Measurements from ENCODE around the gene ZNF800.

ZNF800 gene

DNA sequence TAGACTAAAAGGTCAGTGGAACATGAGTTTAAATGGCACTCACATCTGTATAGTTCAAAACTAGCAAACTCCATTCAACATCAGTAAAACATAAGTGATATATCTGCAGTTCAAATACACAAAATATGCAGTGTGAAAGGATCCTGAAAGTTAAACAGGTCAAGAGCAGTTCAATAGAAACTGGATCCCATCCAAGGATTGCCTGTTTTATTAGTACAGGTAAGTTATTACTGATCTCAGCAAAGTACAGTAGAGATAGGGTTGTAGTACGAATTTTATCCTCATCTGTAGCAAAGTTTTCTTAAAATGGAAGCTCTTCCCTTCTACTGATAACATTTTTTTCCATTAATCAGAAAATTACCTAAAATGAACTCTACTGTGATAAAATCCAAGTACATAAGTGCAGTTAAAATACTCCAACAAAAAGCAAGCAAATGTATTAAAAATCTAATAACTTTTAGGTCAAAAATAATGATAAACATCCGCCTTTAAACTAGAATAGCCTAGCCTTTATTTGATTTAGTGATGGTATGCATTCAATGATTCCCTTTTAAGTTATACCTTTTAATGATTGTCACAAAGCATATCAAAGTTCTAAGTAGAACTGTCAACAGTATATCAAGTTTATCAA is 2.2 kb downstream of the ZNF800 start:
- DNase-seq (ENCODE audit: low spot score), result no peak

DNA sequence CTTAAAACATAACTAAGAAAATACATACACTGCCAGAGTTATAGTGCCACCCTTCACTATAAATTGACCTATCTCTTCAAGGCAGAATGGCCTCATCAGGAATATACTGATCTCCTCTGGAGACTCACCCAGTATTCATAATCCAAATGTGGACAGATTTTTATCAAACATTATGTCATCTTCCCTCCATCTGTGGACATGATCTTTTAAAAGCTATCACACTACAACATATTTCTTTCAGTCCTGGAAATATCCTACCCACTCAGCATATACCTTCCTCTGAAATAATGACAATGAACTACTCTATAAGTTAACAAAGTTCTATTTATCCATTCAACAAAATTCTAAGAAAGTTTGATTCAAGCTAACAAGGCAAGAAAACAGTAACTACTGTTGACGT is 3.2 kb downstream of the ZNF800 start:
- DNase-seq (ENCODE audit: low spot score), result no peak

DNA sequence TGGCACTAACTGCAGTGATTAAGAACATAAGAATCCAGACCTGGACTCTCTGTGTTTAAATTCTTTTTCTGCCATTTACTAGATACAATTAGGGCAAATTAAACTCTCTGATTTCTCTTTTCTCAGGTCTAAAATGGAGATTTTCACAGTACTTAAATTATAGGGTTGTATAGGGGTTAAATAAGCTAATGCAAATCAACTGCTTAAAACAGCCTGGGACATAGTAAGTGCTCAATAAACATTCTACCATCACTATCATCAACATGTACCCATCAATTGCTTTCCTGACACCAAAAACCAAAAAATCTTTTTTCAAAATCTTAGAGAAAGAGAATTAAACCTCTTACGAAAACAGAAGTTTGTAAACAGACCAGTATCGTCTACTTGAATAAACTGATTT is 4.5 kb downstream of the ZNF800 start:
- DNase-seq (ENCODE audit: low spot score), result no peak

GRCh38 chr7:127383123-127383835 is 9.2 kb downstream of the ZNF800 start:
- DNase-seq (ENCODE audit: low spot score), result no peak

DNA sequence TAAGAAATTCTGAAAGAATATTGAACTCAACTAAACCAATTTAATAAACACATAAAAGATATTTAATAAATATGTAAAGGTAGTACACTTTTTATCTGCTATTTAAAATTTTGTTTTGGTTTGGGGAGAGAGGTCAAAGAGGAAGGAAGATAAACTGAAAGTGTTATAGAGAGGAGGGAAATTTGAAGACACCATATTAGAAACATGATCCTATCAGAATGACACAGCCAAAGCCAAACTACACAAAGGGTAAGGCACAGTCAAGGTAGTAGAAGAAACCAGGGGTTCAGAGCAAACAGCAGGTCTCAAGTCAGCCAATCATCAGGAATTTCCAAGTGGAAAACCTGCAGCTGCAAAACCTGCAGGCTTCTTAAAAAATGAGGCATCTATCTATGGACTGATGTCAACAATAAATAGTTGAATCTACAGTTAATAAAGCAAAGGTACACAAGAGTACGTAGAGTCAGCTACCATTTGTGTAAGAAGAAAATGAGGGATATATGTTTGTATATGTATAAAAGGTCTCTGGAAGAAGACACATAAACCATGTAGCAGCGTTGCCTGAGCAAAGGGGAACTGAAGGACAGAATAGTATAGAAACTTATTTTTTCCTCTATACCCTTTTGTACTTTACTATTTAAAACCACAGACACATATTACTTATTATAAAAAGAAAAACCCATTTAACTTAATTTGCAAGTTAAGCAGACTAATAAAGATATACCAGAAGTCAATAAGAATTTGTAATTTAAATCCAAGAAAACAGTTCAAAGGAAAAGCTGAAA is 10.0 kb downstream of the ZNF800 start:
- DNase-seq (ENCODE audit: low spot score), result no peak

DNA sequence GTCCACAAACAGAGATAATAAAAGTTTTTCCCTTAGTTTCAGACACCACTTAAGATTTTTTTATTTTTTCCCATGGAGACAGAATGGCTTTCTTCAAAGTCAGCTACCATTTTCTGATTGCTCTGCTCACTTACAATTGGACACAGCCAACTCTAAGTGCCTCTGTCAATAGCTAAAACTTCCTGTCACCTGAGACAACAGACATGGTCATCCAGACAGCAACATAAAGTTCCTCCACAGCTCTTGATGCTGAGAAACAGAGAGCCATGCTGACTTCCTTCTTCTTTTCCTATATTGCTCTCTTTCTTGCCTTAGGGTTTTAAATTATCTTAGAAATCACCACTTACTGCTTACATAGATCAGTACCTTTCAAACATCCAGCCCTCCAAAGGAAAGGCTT is 12.0 kb downstream of the ZNF800 start:
- no peak for DNase-seq (ENCODE audit: low spot score)

DNA sequence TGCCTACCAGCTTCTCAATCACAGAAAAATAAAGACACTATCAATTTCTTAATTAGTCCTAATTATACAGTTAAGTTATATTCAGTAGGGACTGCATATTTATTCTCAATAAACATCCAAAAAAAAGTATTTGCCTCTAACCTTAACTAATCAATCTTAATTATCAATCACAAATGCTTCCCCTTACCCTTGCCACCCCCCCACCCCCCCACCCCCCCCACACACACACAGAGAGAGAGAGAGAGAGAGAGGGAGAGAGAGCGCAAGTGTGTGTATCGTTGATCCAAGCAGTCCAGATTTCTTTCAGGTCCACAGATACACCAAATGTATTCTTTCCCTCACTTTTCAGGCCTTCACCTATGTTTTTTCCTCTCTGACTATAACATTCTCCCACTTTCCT is 12.9 kb downstream of the ZNF800 start:
- no peak for DNase-seq (ENCODE audit: low spot score)

DNA sequence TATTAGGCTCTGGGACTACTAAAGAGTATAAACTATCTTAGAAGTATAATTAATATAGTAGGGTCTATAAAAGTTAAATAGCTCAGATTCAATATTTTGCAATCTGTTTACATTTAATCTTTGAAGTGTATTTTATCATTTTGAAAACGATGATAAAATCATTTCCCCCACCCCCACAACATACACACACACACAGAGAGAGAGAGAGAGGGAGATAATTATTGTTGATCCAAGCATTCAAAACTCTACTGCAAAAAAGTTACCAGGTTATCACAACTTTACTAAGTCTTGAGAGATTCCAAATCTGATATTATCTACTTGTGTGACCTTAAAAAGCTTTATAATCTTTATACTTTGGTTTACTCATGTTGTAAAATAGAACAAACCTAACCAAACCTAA is 14.0 kb downstream of the ZNF800 start:
- DNase-seq (ENCODE audit: low spot score), result no peak

DNA sequence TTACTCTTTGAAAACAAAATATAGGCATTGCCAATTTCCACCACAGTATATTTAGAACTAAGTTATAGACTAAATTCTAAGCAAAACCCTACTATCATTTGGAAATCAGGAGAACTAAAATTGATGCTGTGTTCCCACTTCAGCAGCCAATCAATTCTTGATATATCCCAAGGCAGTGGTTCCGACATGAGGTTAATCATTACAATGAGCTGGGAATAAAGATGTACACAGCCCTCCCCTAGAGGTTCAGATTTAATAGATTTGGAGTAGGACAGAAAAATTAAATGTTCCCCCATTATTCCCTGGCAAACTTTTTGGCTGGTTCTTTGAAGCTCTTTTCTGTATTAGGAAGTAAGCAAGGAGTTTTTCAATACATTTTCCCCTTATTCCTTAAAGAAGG is 15.1 kb downstream of the ZNF800 start:
- DNase-seq (ENCODE audit: low spot score), result no peak

GRCh38 chr7:127375631-127376030 is 16.9 kb downstream of the ZNF800 start:
- no peak for DNase-seq (ENCODE audit: low spot score)

DNA sequence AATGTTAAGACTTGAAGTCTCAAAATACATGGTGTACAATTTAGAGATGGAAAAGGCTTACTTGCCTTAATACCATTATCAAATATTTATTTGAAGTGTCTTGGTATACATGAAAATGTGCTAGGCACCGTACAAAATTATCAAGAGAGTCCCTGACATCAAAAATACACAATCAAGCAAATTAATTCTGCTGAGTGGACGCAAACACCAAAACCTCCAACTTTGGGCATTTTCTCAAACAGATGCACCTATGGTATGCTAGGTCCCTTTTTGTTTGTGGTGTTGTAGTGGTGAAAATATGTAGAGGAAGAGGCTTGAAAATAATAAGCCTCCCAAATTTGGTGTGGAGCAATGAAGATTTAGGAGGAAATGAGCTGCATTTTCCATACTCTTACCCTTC is 24.8 kb downstream of the ZNF800 start:
- DNase-seq (ENCODE audit: low spot score), result no peak

DNA sequence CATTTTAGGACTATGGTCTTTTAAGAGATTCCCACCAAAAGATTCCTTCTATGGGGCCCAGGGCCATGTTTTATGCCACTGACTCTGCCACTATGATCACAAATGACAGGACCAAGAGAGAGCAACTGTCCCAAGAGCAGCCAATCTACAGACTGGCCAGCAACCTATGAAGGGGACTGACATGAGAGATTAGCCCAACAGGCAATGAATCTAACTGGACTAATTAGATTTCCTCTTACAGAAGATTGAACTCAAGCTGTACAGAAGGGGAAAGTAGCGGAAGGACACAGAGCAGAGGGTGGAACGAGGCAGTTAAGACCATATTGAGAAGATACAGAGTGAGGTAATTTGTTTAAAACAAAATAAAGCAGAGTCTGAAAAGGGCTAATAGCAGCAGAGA is 25.8 kb downstream of the ZNF800 start:
- no peak for DNase-seq (ENCODE audit: low spot score)

DNA sequence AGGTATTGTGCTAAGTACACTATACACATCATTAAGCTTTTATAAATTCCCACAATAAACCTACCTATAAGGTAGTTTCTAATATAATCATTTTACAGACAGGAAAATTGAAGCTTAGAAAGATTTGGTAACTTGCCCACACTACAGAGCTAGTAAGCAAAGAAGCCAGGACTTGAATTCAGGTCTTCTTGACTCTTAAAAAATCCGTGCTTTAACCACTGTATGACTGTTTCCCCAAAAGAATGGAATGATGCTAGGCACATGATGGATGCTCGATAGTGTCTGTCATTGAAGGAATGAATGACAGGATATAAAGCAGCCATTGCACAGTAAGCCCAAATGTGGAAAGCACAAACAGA is 26.6 kb downstream of the ZNF800 start:
- no peak for DNase-seq (ENCODE audit: low spot score)

DNA sequence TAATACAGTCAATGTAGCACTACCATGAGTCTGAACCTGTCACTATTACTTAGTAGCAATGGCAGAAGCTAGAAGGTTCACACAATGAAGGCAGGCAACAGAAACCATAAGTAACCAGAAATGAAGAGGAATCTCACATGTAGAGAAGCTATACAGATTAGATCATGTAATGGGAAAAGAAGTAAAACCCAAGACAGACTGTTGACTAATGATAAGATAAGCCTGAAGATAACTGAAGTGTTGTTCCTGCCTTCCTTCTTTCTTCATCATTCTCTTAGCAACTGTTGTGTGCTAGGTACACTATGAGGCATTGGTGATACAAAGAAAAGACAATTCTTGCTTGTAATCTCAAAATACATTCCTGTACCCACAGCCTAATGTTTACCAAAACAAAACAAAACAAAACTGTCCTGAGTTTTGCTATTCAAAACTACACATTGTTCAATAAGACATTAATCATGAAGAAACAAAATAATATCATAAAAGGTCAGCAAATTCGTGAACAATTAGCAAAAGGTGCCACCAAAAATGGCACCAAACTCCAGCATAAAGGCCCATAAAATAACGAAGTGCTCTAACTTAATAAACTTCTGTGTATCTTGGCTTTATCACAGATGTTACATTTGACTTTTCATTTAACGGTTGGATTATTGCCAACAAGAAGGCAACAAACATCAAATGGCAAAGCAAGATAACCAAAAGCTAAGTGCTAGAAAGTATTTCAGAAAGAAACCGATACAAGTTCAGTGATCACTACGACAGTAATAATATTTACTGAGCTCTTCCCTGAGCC is 27.1 kb downstream of the ZNF800 start:
- DNase-seq (ENCODE audit: low spot score), result no peak

DNA sequence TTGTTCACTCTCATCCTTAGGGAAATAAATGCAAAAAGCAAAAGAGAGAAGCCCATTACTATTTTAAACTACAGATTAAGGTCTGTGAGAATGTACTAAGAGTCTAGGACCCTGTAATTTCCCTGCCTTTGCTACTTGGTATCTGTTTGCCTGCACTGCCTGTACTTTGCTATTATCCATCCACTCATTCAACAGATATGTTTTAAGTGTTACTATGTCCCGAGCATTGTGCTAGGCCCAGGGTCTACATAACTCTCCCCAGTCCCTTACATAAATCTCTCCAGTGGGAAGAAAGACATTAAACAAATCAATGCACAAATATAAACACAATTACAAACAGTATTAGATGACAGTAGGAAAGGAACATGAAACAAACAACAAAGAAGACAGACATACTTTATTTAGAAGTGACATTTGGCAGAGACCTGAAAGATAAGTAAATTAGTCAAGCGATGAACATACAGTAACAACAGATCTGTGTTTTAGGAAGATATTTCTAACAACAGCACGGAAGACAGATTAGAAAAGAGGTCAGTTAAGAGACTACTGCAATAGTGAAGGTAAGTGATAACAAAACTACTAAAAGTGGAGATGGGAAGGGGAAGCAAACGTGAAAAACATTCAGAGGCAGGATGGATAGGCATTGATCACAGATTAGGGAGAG is 30.0 kb downstream of the ZNF800 start:
- DNase-seq (ENCODE audit: low spot score), result no peak

- DNase-seq (ENCODE audit: low spot score), result no peak
Observed at GRCh38 chr7:127361736-127362135, 30.8 kb downstream of the ZNF800 start.

DNA sequence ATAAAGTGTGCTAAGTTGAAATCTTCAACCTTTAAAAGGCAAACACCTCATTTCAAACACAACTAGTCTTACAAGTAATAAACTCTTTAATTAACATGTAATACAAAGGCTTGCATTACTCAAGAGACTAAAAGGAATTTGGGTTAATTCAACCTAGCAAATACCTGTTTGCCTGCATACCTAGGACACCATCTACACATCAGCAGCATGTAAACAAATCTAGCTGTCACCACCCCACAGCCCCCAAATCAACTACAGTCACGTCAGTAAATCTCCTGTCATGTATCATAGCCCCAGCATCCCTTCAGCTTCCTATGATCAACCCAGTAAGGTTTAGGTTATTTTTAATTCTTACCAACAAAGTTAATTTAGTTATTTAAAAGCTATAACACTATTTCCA is 33.5 kb downstream of the ZNF800 start:
- no peak for DNase-seq (ENCODE audit: low spot score)

- no peak for DNase-seq (ENCODE audit: low spot score)
Observed at GRCh38 chr7:127353897-127354296, 38.6 kb downstream of the ZNF800 start.

DNA sequence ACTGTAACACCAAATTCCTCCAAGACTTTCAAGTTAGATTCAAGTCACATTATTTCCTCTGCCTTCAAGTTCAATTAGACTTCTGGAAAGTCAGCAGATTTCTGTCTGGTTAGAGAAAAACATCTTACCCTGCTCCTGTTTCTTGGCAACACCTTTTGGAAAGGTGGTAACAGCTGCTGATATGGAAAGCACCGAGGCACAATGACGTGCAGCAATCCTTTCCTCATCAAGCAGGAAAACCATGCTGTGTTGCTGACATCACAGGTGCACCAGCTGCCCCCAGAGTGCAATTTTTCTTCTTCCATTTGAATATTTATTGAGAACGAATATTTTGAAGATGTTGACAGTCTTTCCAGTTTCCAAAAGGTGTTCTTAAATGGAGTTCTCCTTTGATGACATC is 41.9 kb downstream of the ZNF800 start:
- no peak for DNase-seq (ENCODE audit: low spot score)

DNA sequence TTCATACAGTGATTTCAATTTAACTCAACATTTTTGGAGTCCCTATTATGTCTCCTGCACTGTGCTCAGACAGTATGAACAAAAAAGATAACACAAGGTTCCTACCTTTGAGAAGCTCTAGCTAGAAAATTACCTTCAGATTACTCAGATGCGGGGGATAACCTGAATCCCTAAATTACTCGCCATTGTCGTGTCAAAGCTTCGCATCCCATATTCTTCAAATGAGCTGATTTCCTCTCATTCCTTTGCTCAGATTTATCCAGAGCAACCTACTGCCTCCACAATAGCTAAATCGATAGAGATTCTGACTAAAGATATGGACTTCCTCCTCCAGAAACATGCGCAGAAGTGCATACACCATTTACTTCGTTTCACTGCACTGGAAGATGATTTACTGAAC is 42.6 kb downstream of the ZNF800 start:
- DNase-seq (ENCODE audit: low spot score), result no peak

DNA sequence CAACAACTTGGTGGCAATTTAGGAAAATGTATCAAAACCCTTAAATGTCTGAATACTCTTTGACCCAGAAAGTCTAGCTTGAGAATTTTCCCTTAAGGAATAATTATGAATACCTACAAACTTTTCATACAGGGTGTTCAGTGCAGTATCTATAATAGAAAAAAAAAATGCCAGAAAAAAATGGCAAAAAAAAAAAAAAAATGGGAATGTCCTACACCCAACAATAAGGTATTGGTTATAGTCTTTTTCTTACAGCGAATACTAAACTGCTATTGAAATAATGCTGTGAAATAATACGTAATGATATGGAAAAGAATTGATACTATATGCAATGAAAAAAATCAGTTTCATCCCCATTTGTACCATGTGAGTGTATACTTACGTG is 44.3 kb downstream of the ZNF800 start:
- no peak for DNase-seq (ENCODE audit: low spot score)
